GM12878 (cell line): ENCODE results near the gene CYP26A1.

Source experiments
- BCL3 ChIP-seq: IDR thresholded peaks from 2 replicates; pipeline ENCODE4 v1.6.1; 2011; ENCODE audit warnings: borderline replicate concordance, low read depth, mild to moderate bottlenecking, moderate library complexity, low read length; ENCODE audit not compliant: insufficient read depth, poor library complexity, severe bottlenecking
- CHD1 ChIP-seq: IDR thresholded peaks from 2 replicates; pipeline ENCODE4 v1.6.1; 2012; ENCODE audit warnings: low read depth, low read length, improper control_type of control experiment
- CREB1 ChIP-seq: IDR thresholded peaks from 2 replicates; pipeline ENCODE4 v1.6.1; 2012; ENCODE audit warnings: low read depth, mild to moderate bottlenecking, inconsistent platforms
- CTCF ChIP-seq, 3 experiments: IDR thresholded peaks in 2 of 3; conservative IDR thresholded peaks in 1 of 3; 2 replicates each; pipeline ENCODE4 v1.5.1; 2011; ENCODE audit warnings: low read depth in 3 of 3, low read length in 3 of 3, mild to moderate bottlenecking in 3 of 3, control low read depth in 2 of 3, moderate library complexity in 2 of 3, inconsistent platforms in 1 of 3, mixed read lengths in 1 of 3; ENCODE audit not compliant: control insufficient read depth in 2 of 3, insufficient read depth in 1 of 3; ENCODE audit errors: extremely low read depth in 1 of 3
- GABPA ChIP-seq: IDR thresholded peaks from 2 replicates; pipeline ENCODE4 v1.6.1; 2014; ENCODE audit warnings: antibody characterized with exemption, low read depth, mild to moderate bottlenecking, inconsistent platforms
- NRF1 ChIP-seq: conservative IDR thresholded peaks from 2 replicates; pipeline ENCODE4 v1.6.1; 2011; ENCODE audit warnings: mild to moderate bottlenecking, low read depth, low read length, improper control_type of control experiment
- RCOR1 ChIP-seq: conservative IDR thresholded peaks from 2 replicates; pipeline ENCODE4 v1.6.1; 2012; ENCODE audit warnings: low read depth, low read length, improper control_type of control experiment
- REST ChIP-seq: IDR thresholded peaks from 2 replicates; pipeline ENCODE4 v1.6.1; 2012; ENCODE audit warnings: mild to moderate bottlenecking, low read depth, low read length
- ZNF274 ChIP-seq: IDR thresholded peaks from one replicate; pipeline ENCODE4 v1.8.0; 2011; ENCODE audit not compliant: insufficient read length, insufficient read depth
- TF ChIP-seq, protein P1 (sequence below): IDR thresholded peaks from 2 replicates; pipeline ENCODE4 v1.6.1; 2012; ENCODE audit warnings: low read depth, low read length, improper control_type of control experiment

DNA sequence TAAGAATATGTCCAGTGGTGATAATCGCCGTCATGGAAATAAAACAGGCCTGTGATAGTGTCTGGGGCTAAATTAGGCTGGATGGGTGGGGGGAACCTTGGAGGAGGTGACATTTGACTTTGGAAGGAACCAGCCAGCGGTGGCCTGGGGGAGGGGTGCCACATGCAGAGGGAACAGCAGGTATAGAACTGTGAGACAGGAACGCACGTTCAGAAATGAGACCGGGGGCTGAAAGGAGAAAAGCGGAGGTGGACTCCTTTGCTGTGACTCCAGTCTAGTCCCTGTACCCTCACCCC is 2.6 kb upstream of the CYP26A1 start:
- TF ChIP-seq GABPA (no peak), CHD1 (no peak), ZNF274 (no peak), CTCF (IDR thresholded peaks at IDR 0.05 in 2 of 3, conservative IDR thresholded peaks at IDR 0.05 in 1 of 3; ENCODE audit: control insufficient read depth in 2 of 3, extremely low read depth in 1 of 3, insufficient read depth in 1 of 3, low read depth in 3 of 3, low read length in 3 of 3) (no peak), CREB1 (no peak), RCOR1 (no peak), BCL3 (no peak), REST (no peak), NRF1 (no peak)
- TF ChIP-seq, protein P1, sequence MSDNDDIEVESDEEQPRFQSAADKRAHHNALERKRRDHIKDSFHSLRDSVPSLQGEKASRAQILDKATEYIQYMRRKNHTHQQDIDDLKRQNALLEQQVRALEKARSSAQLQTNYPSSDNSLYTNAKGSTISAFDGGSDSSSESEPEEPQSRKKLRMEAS = no peak
